OCI-LY1 (cell line): ENCODE measurements around the gene C19orf25.

Experiments used
- CTCF ChIP-seq: fragments of 200-600 bp; sonication (generic), shearing (Covaris generic); IDR thresholded peaks from 2 replicates; pipeline ENCODE4 v1.5.1; 2017; ENCODE audit warnings: mild to moderate bottlenecking, antibody characterized with exemption, low read length, moderate library complexity, mixed read lengths
- EZH2 ChIP-seq: fragments of 200-600 bp; sonication (generic), shearing (Covaris generic); IDR thresholded peaks from 2 replicates; pipeline ENCODE4 v1.8.0; 2017; ENCODE audit warnings: borderline replicate concordance, mixed run types, mild to moderate bottlenecking, antibody characterized with exemption, low read length, moderate library complexity, mixed read lengths

- no peak for TF ChIP-seq CTCF
- TF ChIP-seq EZH2 = no peak
Measured at GRCh38 chr19:1473085-1473851, 5.7 kb downstream of the C19orf25 start.
